HEK293 (cell line): ENCODE measurements around the gene HTT-AS.
A peak's percentile ranks its signal among the peaks of the same experiment; 100 is the strongest.

Experiments
- KLF9 ChIP-seq: fragments of 450-650 bp; formaldehyde crosslinking; IDR thresholded peaks from 2 replicates; pipeline ENCODE4 v1.5.1; 2016; ENCODE audit warnings: missing biosample characterization, missing genetic modification characterization, low read depth
- SP2 ChIP-seq: fragments of 450-650 bp; formaldehyde crosslinking; IDR thresholded peaks from 2 replicates; pipeline ENCODE4 v1.5.1; 2016; ENCODE audit warnings: missing biosample characterization, missing genetic modification characterization
- SP7 ChIP-seq: fragments of 450-650 bp; formaldehyde crosslinking; IDR thresholded peaks from 2 replicates; pipeline ENCODE4 v1.5.1; 2016; ENCODE audit warnings: missing biosample characterization, missing genetic modification characterization
- TSHZ1 ChIP-seq: fragments of 450-650 bp; formaldehyde crosslinking; IDR thresholded peaks from 2 replicates; pipeline ENCODE4 v1.5.1; 2016; ENCODE audit warnings: missing biosample characterization, missing genetic modification characterization, borderline replicate concordance
- WT1 ChIP-seq: fragments of 450-650 bp; formaldehyde crosslinking; IDR thresholded peaks from 2 replicates; pipeline ENCODE4 v1.5.1; 2016; ENCODE audit warnings: missing biosample characterization, missing genetic modification characterization
- ZBTB11 ChIP-seq: fragments of 450-650 bp; formaldehyde crosslinking; conservative IDR thresholded peaks from 2 replicates; pipeline ENCODE4 v1.5.1; 2016; ENCODE audit warnings: low read depth, missing biosample characterization, missing genetic modification characterization
- ZBTB17 ChIP-seq: fragments of 450-650 bp; formaldehyde crosslinking; IDR thresholded peaks from 2 replicates; pipeline ENCODE4 v1.5.1; 2016; ENCODE audit warnings: missing biosample characterization, missing genetic modification characterization
- ZBTB8A ChIP-seq: fragments of 450-650 bp; formaldehyde crosslinking; IDR thresholded peaks from 2 replicates; pipeline ENCODE4 v1.5.1; 2016; ENCODE audit warnings: missing biosample characterization, missing genetic modification characterization
- ZEB2 ChIP-seq: fragments of 450-650 bp; formaldehyde crosslinking; IDR thresholded peaks from 2 replicates; pipeline ENCODE4 v1.5.1; 2016; ENCODE audit warnings: missing biosample characterization, missing genetic modification characterization
- ZNF239 ChIP-seq: fragments of 450-650 bp; formaldehyde crosslinking; IDR thresholded peaks from 2 replicates; pipeline ENCODE4 v1.5.1; 2016; ENCODE audit warnings: missing biosample characterization, missing genetic modification characterization
- ZNF280C ChIP-seq: fragments of 450-650 bp; formaldehyde crosslinking; IDR thresholded peaks from 2 replicates; pipeline ENCODE4 v1.5.1; 2016; ENCODE audit warnings: missing biosample characterization, missing genetic modification characterization
- ZNF335 ChIP-seq: fragments of 450-650 bp; formaldehyde crosslinking; conservative IDR thresholded peaks from 2 replicates; pipeline ENCODE4 v1.5.1; 2016; ENCODE audit warnings: missing biosample characterization, missing genetic modification characterization
- ZNF513 ChIP-seq: fragments of 450-650 bp; IDR thresholded peaks from 2 replicates; pipeline ENCODE4 v1.5.1; 2018; ENCODE audit warnings: missing biosample characterization, missing genetic modification characterization
- ZNF610 ChIP-seq: fragments of 450-650 bp; formaldehyde crosslinking; IDR thresholded peaks from 2 replicates; pipeline ENCODE4 v1.5.1; 2016; ENCODE audit warnings: missing biosample characterization, missing genetic modification characterization, borderline replicate concordance
- ZNF623 ChIP-seq: fragments of 450-650 bp; formaldehyde crosslinking; IDR thresholded peaks from 2 replicates; pipeline ENCODE4 v1.5.1; 2016; ENCODE audit warnings: missing biosample characterization, missing genetic modification characterization
- ZNF645 ChIP-seq: fragments of 450-650 bp; formaldehyde crosslinking; IDR thresholded peaks from 2 replicates; pipeline ENCODE4; 2016; ENCODE audit warnings: missing biosample characterization, missing genetic modification characterization
- ZNF654 ChIP-seq: fragments of 450-650 bp; formaldehyde crosslinking; IDR thresholded peaks from 2 replicates; pipeline ENCODE4 v1.5.1; 2016; ENCODE audit warnings: low read depth, missing biosample characterization, missing genetic modification characterization
- ZNF768 ChIP-seq: fragments of 450-650 bp; formaldehyde crosslinking; IDR thresholded peaks from 2 replicates; pipeline ENCODE4 v1.5.1; 2018; ENCODE audit warnings: missing biosample characterization, mild to moderate bottlenecking, missing genetic modification characterization
- ZNF785 ChIP-seq: fragments of 450-650 bp; formaldehyde crosslinking; IDR thresholded peaks from 2 replicates; pipeline ENCODE4 v1.5.1; 2016; ENCODE audit warnings: missing biosample characterization, missing genetic modification characterization
- ZNF843 ChIP-seq: fragments of 450-650 bp; formaldehyde crosslinking; IDR thresholded peaks from 2 replicates; pipeline ENCODE4 v1.5.1; 2016; ENCODE audit warnings: missing biosample characterization, missing genetic modification characterization
- ZSCAN4 ChIP-seq: fragments of 450-650 bp; formaldehyde crosslinking; IDR thresholded peaks from 2 replicates; pipeline ENCODE4 v1.5.1; 2017; ENCODE audit warnings: missing biosample characterization, missing genetic modification characterization
- ZXDB ChIP-seq: fragments of 450-650 bp; formaldehyde crosslinking; IDR thresholded peaks from 2 replicates; pipeline ENCODE4 v1.5.1; 2016; ENCODE audit warnings: missing biosample characterization, missing genetic modification characterization
- TF ChIP-seq, protein P1 (sequence below): fragments of 450-650 bp; formaldehyde crosslinking; IDR thresholded peaks from 2 replicates; pipeline ENCODE4 v1.5.1; 2016; ENCODE audit warnings: missing biosample characterization, missing genetic modification characterization

The HTT-AS gene

GRCh38 chr4:3073158-3074077, 920 bp downstream of the HTT-AS start (continued):
- no peak for TF ChIP-seq ZBTB11 (tag by site-specific recombination)
- no peak for TF ChIP-seq ZSCAN4 (tag by site-specific recombination)
- no peak for TF ChIP-seq TSHZ1
- no peak for TF ChIP-seq ZNF768 (tag by site-specific recombination)
- no peak for TF ChIP-seq ZNF610 (tag by site-specific recombination)
- no peak for TF ChIP-seq ZNF843 (tag by site-specific recombination)
- no peak for TF ChIP-seq SP2
- TF ChIP-seq, protein P1, sequence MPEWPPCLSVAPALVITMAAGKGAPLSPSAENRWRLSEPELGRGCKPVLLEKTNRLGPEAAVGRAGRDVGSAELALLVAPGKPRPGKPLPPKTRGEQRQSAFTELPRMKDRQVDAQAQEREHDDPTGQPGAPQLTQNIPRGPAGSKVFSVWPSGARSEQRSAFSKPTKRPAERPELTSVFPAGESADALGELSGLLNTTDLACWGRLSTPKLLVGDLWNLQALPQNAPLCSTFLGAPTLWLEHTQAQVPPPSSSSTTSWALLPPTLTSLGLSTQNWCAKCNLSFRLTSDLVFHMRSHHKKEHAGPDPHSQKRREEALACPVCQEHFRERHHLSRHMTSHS (tag by site-specific recombination) = no peak
- TF ChIP-seq ZNF280C = no peak
- TF ChIP-seq SP7 (tag by site-specific recombination) = no peak
- no peak for TF ChIP-seq ZNF239 (tag by site-specific recombination)
- no peak for TF ChIP-seq ZNF513 (tag by site-specific recombination)
- TF ChIP-seq ZNF785 = no peak
- TF ChIP-seq ZBTB17 (tag by site-specific recombination) = no peak
- TF ChIP-seq ZXDB (tag by site-specific recombination) = peak; percentile 20; the same call in 1 of the 2 replicates
- TF ChIP-seq ZNF335 (tag by site-specific recombination) = peak; percentile 74
- no peak for TF ChIP-seq WT1 (tag by site-specific recombination)
- TF ChIP-seq ZNF623 (tag by site-specific recombination) = no peak
- no peak for TF ChIP-seq ZEB2 (tag by site-specific recombination)
- TF ChIP-seq ZNF645 (tag by site-specific recombination) = no peak
- TF ChIP-seq KLF9 (tag by site-specific recombination) = no peak
- peak; percentile 56 for TF ChIP-seq ZBTB8A (tag by site-specific recombination)
- no peak for TF ChIP-seq ZNF654 (tag by site-specific recombination)
